ENCODE data around the gene TMEM31. TPM values are rescaled to one million over a fixed set of nuclear protein-coding genes. Genes with fewer than 3 reads are reported as not detected.
"Not testable (repeated sequence)": the region's sequence is repeated elsewhere in the genome, so short reads cannot be mapped to it uniquely, and the experiment has no call there.

TMEM31 gene
- total and polyA plus RNA-seq, 9 donors: 0.18 to 0.92 (median 0.67) TPM; not detected in 1

DNA sequence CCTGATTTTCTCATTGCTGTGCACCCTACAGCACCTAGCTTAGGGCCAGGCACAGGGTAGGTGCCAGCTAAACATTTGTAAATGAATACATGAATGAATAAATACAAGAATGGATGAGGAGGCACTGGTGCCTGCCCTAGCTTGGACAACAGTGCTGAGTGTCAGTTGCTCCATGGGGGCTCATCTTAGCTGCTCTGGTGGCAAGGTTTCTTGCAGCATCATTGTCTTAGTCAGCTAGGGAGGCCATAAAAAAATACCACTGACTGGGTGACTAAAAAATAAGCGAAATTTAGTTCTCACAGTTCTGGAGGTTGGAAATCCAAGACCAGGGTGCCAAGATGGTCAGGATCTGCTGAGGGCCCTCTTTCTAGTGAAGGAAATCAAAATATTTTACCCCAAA is 31.2 kb downstream of the TMEM31 start:
- no peaks in the 10 kb centered on the region for H3K9me3 ChIP-seq (replicated peaks; ENCODE audit: control insufficient read depth, low read depth, low read length)
- no peak overlapping the region for H3K4me3 ChIP-seq (ENCODE audit: low read length)
- no peak for DNase-seq
- no peaks in the 10 kb centered on the region for H3K36me3 ChIP-seq (ENCODE audit: control insufficient read depth, insufficient read depth, low read length)
- no peaks in the 10 kb centered on the region for H3K4me1 ChIP-seq (ENCODE audit: control insufficient read depth, insufficient read depth, low read length)
- WGBS (ENCODE audit: insufficient coverage): no CpG with 5 or more reads among the region's 1 CpG
- peaks cover 32% of the 10 kb centered on the region for H3K27me3 ChIP-seq (ENCODE audit: control insufficient read depth, insufficient read depth, low read length)
- no peak overlapping the region for H3K27ac ChIP-seq (ENCODE audit: low read length)

DNA sequence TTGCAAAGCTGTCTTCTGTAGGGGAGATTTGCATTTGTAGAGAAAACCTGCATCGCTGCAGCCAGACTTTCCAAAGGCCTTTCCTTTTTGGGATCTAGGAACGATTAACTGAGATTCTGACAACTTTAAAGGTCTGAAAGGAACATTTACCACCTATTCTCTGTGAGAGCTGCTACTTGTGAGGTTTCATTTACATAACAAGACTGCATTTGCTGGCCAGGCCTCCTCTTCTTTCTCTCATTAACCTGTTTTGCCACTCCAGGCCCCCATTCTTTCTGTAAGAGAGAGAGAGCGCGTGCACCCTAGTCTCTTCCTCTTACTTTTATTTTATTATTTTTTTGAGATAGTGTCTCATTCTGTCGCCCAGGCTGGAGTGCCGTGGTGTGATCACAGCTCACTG is 31.6 kb downstream of the TMEM31 start:
- whole genome bisulfite sequencing (ENCODE audit: insufficient coverage): no CpG with 5 or more reads among the region's 6 CpGs
- H3K36me3 ChIP-seq (ENCODE audit: control insufficient read depth, insufficient read depth, low read length): no peaks in the 10 kb centered on the region
- no peak overlapping the region for H3K4me3 ChIP-seq (ENCODE audit: low read length)
- H3K4me1 ChIP-seq (ENCODE audit: control insufficient read depth, insufficient read depth, low read length): no peaks in the 10 kb centered on the region
- no peak for DNase-seq
- H3K27ac ChIP-seq (ENCODE audit: low read length): no peak overlapping the region
- peaks cover 32% of the 10 kb centered on the region for H3K27me3 ChIP-seq (ENCODE audit: control insufficient read depth, insufficient read depth, low read length)
- no peaks in the 10 kb centered on the region for H3K9me3 ChIP-seq (replicated peaks; ENCODE audit: control insufficient read depth, low read depth, low read length)

DNA sequence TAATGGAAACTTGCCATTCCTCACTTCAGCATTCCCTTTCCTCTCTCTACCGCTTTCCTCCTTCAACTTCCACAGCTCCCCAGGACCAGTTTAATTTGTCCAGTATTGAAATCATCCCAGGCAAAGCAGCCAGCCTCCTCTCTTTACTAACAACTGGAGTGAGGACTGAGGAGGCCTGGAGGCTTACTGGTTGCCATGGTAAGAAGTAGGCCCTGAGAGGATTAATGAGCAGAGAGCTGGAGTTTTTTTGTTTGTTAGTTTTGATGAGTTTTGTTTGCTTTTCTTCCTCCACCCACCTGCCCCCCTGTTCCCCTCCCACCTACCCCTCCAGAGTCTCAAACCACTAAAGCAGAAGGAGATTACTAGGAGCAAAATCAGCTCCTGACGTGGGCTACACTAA is 36.5 kb downstream of the TMEM31 start:
- no peak overlapping the region for H3K4me3 ChIP-seq (ENCODE audit: low read length)
- H3K9me3 ChIP-seq (replicated peaks; ENCODE audit: control insufficient read depth, low read depth, low read length): no peaks in the 10 kb centered on the region
- peaks cover 27% of the 10 kb centered on the region for H3K27me3 ChIP-seq (ENCODE audit: control insufficient read depth, insufficient read depth, low read length)
- H3K36me3 ChIP-seq (ENCODE audit: control insufficient read depth, insufficient read depth, low read length): no peaks in the 10 kb centered on the region
- WGBS (ENCODE audit: insufficient coverage): no CpG with 5 or more reads among the region's 2 CpGs
- no peak for DNase-seq
- no peaks in the 10 kb centered on the region for H3K4me1 ChIP-seq (ENCODE audit: control insufficient read depth, insufficient read depth, low read length)
- no peak overlapping the region for H3K27ac ChIP-seq (ENCODE audit: low read length)

DNA sequence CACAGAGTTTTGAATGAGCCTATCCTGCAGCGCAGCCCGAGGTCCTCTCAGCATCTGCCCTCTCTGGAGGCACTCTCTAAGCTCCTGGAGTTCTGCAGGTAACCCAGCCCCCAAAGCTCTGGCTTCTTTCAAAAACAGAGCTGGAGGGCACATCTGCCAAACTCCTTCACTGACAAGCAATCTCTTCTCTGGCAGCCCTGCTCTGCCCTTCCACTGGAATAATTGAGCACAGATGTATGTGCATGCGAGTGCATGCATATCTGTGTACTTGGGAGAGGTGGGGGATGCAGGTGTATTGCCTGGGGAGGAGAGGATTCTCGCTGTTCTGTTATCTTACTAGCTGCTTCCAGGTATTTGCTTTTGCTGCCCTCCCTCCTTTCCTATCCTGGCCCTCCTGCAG is 43.7 kb downstream of the TMEM31 start:
- no peak for DNase-seq
- H3K27me3 ChIP-seq (ENCODE audit: control insufficient read depth, insufficient read depth, low read length): peaks cover 24% of the 10 kb centered on the region
- peaks cover 2% of the 10 kb centered on the region for H3K4me1 ChIP-seq (ENCODE audit: control insufficient read depth, insufficient read depth, low read length)
- WGBS (ENCODE audit: insufficient coverage): 36% methylated on average over 2 of the region's 4 CpGs
- no peak overlapping the region for H3K4me3 ChIP-seq (ENCODE audit: low read length)
- no peaks in the 10 kb centered on the region for H3K36me3 ChIP-seq (ENCODE audit: control insufficient read depth, insufficient read depth, low read length)
- H3K9me3 ChIP-seq (replicated peaks; ENCODE audit: control insufficient read depth, low read depth, low read length): no peaks in the 10 kb centered on the region
- no peak overlapping the region for H3K27ac ChIP-seq (ENCODE audit: low read length)

DNA sequence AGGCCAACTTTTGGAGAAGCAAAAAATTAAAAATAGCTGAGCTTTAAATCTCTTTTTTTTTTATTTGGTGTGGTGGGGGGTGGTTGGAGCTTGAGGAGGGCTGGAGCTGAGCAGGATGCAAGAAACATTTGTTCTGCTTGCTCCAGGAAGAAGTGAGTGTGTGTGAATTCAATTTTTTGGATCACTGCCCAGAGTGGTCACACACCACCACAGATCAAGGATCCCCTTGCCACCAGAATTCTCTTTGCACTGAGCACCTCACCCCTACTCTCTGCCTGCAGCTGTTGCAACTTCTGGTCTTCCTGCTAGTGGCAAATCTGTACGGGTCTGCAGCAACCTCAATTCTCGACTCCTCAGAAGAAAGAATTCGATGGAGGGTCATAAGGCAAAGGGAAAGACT is 46.0 kb downstream of the TMEM31 start:
- Histone ChIP-seq H3K36me3 (ENCODE audit: control insufficient read depth, insufficient read depth, low read length) (no peaks in the 10 kb centered on the region), H3K9me3 (replicated peaks; ENCODE audit: control insufficient read depth, low read depth, low read length) (no peaks in the 10 kb centered on the region), H3K27ac (ENCODE audit: low read length) (no peak overlapping the region), H3K4me3 (ENCODE audit: low read length) (no peak overlapping the region), H3K27me3 (ENCODE audit: control insufficient read depth, insufficient read depth, low read length) (peaks cover 14% of the 10 kb centered on the region), H3K4me1 (ENCODE audit: control insufficient read depth, insufficient read depth, low read length) (peaks cover 2% of the 10 kb centered on the region)
- 75% methylated on average over 3 of the region's 3 CpGs for WGBS (ENCODE audit: insufficient coverage)
- no peak for DNase-seq

DNA sequence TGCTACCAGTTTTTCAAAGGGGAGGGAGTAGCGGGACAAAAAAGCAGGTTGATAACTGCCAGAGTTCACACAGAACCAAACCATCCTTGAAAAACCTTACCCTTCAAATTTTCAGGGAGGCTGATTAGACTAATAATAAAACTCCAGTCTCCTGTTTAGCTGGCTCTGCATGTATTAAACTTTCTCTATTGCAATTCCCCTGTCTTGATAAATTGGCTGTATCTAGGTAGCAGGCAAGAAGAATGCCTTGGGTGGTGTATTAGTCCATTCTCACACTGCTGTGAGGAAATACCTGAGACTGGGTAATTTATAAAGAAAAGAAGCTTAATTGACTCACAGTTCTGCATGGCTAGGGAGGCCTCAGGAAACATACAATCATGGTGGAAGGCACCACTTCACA is 47.8 kb downstream of the TMEM31 start:
- no peak for DNase-seq
- H3K36me3 ChIP-seq (ENCODE audit: control insufficient read depth, insufficient read depth, low read length): no peaks in the 10 kb centered on the region
- no peak overlapping the region for H3K4me3 ChIP-seq (ENCODE audit: low read length)
- no CpG with 5 or more reads among the region's 1 CpG for WGBS (ENCODE audit: insufficient coverage)
- H3K27ac ChIP-seq (ENCODE audit: low read length): no peak overlapping the region
- H3K27me3 ChIP-seq (ENCODE audit: control insufficient read depth, insufficient read depth, low read length): peaks cover 12% of the 10 kb centered on the region
- H3K4me1 ChIP-seq (ENCODE audit: control insufficient read depth, insufficient read depth, low read length): peaks cover 2% of the 10 kb centered on the region
- no peaks in the 10 kb centered on the region for H3K9me3 ChIP-seq (replicated peaks; ENCODE audit: control insufficient read depth, low read depth, low read length)

DNA sequence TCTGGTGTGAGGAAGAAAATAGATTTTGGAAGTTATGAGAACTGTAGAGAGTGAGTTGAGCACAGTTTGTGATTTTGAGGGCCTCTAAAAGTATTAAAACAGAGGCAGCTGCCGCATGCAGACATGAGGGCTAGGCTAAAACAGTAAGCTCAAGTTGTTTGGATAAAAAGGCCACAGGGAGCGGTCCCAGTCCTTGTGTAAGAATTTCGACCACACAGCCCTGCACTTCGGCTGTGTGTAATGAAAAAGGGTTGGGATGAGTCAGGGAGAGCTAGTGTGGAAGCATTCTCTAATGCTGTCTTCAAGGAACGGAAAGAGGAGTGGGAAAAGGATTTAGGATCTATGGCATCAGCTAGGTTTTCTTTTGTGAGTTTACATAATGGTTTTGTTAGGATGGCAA is 52.8 kb downstream of the TMEM31 start:
- 67% methylated on average over 5 of the region's 5 CpGs for WGBS (ENCODE audit: insufficient coverage)
- H3K27me3 ChIP-seq (ENCODE audit: control insufficient read depth, insufficient read depth, low read length); DNase-seq; H3K36me3 ChIP-seq (ENCODE audit: control insufficient read depth, insufficient read depth, low read length); H3K4me1 ChIP-seq (ENCODE audit: control insufficient read depth, insufficient read depth, low read length); H3K9me3 ChIP-seq (replicated peaks; ENCODE audit: control insufficient read depth, low read depth, low read length); H3K4me3 ChIP-seq (ENCODE audit: low read length); H3K27ac ChIP-seq (ENCODE audit: low read length): not testable (repeated sequence)

Other genes with a start within 250 kb of the TMEM31 start
- 0.35 TPM for gene RAB40A, start 191.4 kb upstream of the TMEM31 start, total RNA-seq
- gene RAB40A, start 191.4 kb upstream of the TMEM31 start, polyA plus RNA-seq (ENCODE audit: insufficient read depth in 1 of 8, insufficient read length in 8 of 8, low replicate concordance in 1 of 8): 1 to 10 TPM in 1 of 8 donors, under 1 TPM in 7; 0.34 to 1.8 (median 0.77) TPM
- gene TCEAL4, start 125.4 kb upstream of the TMEM31 start, total RNA-seq: 51.2 TPM
- gene TCEAL4, start 125.4 kb upstream of the TMEM31 start, polyA plus RNA-seq (ENCODE audit: insufficient read depth in 1 of 8, insufficient read length in 8 of 8, low replicate concordance in 1 of 8): 100 to 1,000 TPM in 4 of 8 donors, 10 to 100 TPM in 4; 87.3 to 126 (median 98.8) TPM
- gene TCEAL3, start 102.9 kb upstream of the TMEM31 start, total RNA-seq: 6.3 TPM
- gene TCEAL3, start 102.9 kb upstream of the TMEM31 start, polyA plus RNA-seq (ENCODE audit: insufficient read depth in 1 of 8, insufficient read length in 8 of 8, low replicate concordance in 1 of 8): 10 to 100 TPM in 6 of 8 donors, 1 to 10 TPM in 2; 9.2 to 17.9 (median 12.8) TPM
- gene TCEAL1, start 81.9 kb upstream of the TMEM31 start, total RNA-seq: 52.1 TPM
- gene TCEAL1, start 81.9 kb upstream of the TMEM31 start, polyA plus RNA-seq (ENCODE audit: insufficient read depth in 1 of 8, insufficient read length in 8 of 8, low replicate concordance in 1 of 8): 10 to 100 TPM; 57.3 to 69.2 (median 63.0) TPM
- gene MORF4L2, start 24.2 kb upstream of the TMEM31 start, total RNA-seq: 327 TPM
- gene MORF4L2, start 24.2 kb upstream of the TMEM31 start, polyA plus RNA-seq (ENCODE audit: insufficient read depth in 1 of 8, insufficient read length in 8 of 8, low replicate concordance in 1 of 8): 100 to 1,000 TPM; 222 to 301 (median 249) TPM
- 72.8 TPM for gene PLP1, start 65.9 kb downstream of the TMEM31 start, total RNA-seq
- 100 to 1,000 TPM in 2 of 8 donors, 10 to 100 TPM in 6; 44.2 to 147 (median 75.2) TPM for gene PLP1, start 65.9 kb downstream of the TMEM31 start, polyA plus RNA-seq (ENCODE audit: insufficient read depth in 1 of 8, insufficient read length in 8 of 8, low replicate concordance in 1 of 8)
- gene RAB9B, start 121.3 kb downstream of the TMEM31 start, total RNA-seq: 20.0 TPM
- gene RAB9B, start 121.3 kb downstream of the TMEM31 start, polyA plus RNA-seq (ENCODE audit: insufficient read depth in 1 of 8, insufficient read length in 8 of 8, low replicate concordance in 1 of 8): 10 to 100 TPM; 17.0 to 27.4 (median 22.6) TPM